Glutamatergic neuron (in vitro differentiated cells): ENCODE data around the gene LGALS4. TPM values are rescaled to one million over a fixed set of nuclear protein-coding genes. Genes with fewer than 3 reads are reported as not detected.
"Not testable (repeated sequence)": the region's sequence is repeated elsewhere in the genome, so short reads cannot be mapped to it uniquely, and the experiment has no call there.

ENCODE experiments used
- DNase-seq: peaks from one replicate; pipeline ENCODE4 v3.0.0; 2022
- H3K27ac Mint-ChIP-seq: one replicate; pipeline ENCODE4 v1.8.0; 2020; ENCODE audit warnings: mild to moderate bottlenecking, mixed read lengths, inconsistent platforms; ENCODE audit not compliant: unreplicated experiment
- H3K27me3 Mint-ChIP-seq: one replicate; pipeline ENCODE4 v1.8.0; 2020; ENCODE audit warnings: mild to moderate bottlenecking, moderate library complexity, mixed read lengths, inconsistent platforms; ENCODE audit not compliant: unreplicated experiment
- H3K36me3 Mint-ChIP-seq: one replicate; pipeline ENCODE4 v1.8.0; 2020; ENCODE audit warnings: mild to moderate bottlenecking, mixed read lengths, inconsistent platforms; ENCODE audit not compliant: unreplicated experiment
- H3K4me1 Mint-ChIP-seq: one replicate; pipeline ENCODE4 v1.8.0; 2020; ENCODE audit warnings: mild to moderate bottlenecking, low read depth, mixed read lengths, inconsistent platforms; ENCODE audit not compliant: unreplicated experiment
- H3K4me3 Mint-ChIP-seq: one replicate; pipeline ENCODE4 v1.8.0; 2020; ENCODE audit warnings: mild to moderate bottlenecking, mixed read lengths, inconsistent platforms; ENCODE audit not compliant: unreplicated experiment
- H3K9me3 Mint-ChIP-seq: one replicate; pipeline ENCODE4 v1.8.0; 2020; ENCODE audit warnings: mild to moderate bottlenecking, moderate library complexity, mixed read lengths, inconsistent platforms; ENCODE audit not compliant: unreplicated experiment
- CTCF ChIP-seq: fragments of 200-600 bp; sonication (generic); IDR thresholded peaks from one replicate; pipeline ENCODE4 v1.5.0; 2021; ENCODE audit not compliant: partially characterized antibody, unreplicated experiment
- total RNA-seq: library from RNA; stranded (reverse); fragmentation: NEBNext Ultra II Directional; extraction: Animal tissue kit (Norgen Biotek cat#: 25700); gene quantifications from one replicate; pipeline ENCODE4 v1.2.1, GENCODE V29; 2021; ENCODE audit not compliant: unreplicated experiment

The LGALS4 gene
- total RNA-seq, 1 donor from 2014 or later: not detected

GRCh38 chr19:38819231-38819920 is 6.6 kb upstream of the LGALS4 start:
- Mint-ChIP-seq H3K9me3 (peaks cover 3% of the 10 kb centered on the region), H3K36me3 (peaks cover 7% of the 10 kb centered on the region), H3K27ac (peak overlapping the region; percentile 81)

GRCh38 chr19:38817081-38817480 is 4.3 kb upstream of the LGALS4 start:
- Mint-ChIP-seq H3K4me3 (no peak overlapping the region), H3K36me3 (no peaks in the 10 kb centered on the region), H3K9me3 (peaks cover 3% of the 10 kb centered on the region), H3K4me1 (peaks cover 2% of the 10 kb centered on the region), H3K27me3 (peaks cover 7% of the 10 kb centered on the region), H3K27ac (no peak overlapping the region)
- TF ChIP-seq CTCF: no peak
- DNase-seq: no peak

More at GRCh38 chr19:38819231-38819920, 6.6 kb upstream of the LGALS4 start:
- Mint-ChIP-seq H3K4me3 (no peak overlapping the region), H3K27me3 (peaks cover 4% of the 10 kb centered on the region), H3K4me1 (peaks cover 2% of the 10 kb centered on the region)
- DNase-seq: no peak
- no peak for TF ChIP-seq CTCF

- H3K36me3 Mint-ChIP-seq: no peaks in the 10 kb centered on the region
- H3K4me3 Mint-ChIP-seq: no peak overlapping the region
- DNase-seq: no peak
- H3K9me3 Mint-ChIP-seq: peaks cover 3% of the 10 kb centered on the region
- no peak for TF ChIP-seq CTCF
- peaks cover 2% of the 10 kb centered on the region for H3K4me1 Mint-ChIP-seq
- peaks cover 7% of the 10 kb centered on the region for H3K27me3 Mint-ChIP-seq
- no peak overlapping the region for H3K27ac Mint-ChIP-seq
These were observed 3.5 kb upstream of the LGALS4 start for GRCh38 chr19:38816131-38816750.

GRCh38 chr19:38815059-38816001 is 2.6 kb upstream of the LGALS4 start:
- Mint-ChIP-seq H3K4me1 (peaks cover 2% of the 10 kb centered on the region), H3K27ac (no peak overlapping the region), H3K36me3 (no peaks in the 10 kb centered on the region), H3K9me3 (peaks cover 1% of the 10 kb centered on the region), H3K27me3 (peaks cover 6% of the 10 kb centered on the region), H3K4me3 (no peak overlapping the region)
- TF ChIP-seq CTCF: no peak
- DNase-seq: no peak

- not testable (repeated sequence) for H3K27ac Mint-ChIP-seq, H3K4me1 Mint-ChIP-seq, DNase-seq, H3K27me3 Mint-ChIP-seq, H3K4me3 Mint-ChIP-seq, H3K36me3 Mint-ChIP-seq, H3K9me3 Mint-ChIP-seq
These were observed 1.2 kb upstream of the LGALS4 start for GRCh38 chr19:38813932-38814331.
